Kidney (tissue), 14 donors: Measurements from ENCODE around the gene SLC25A34. TPM values are rescaled to one million over a fixed set of nuclear protein-coding genes. Genes with fewer than 3 reads are reported as not detected.

Experiments used
- DNase-seq, 5 donors: peaks; one replicate each; pipeline ENCODE4 v3.0.0-alpha.2; 2013 to 2020
- FAIRE-seq: peaks from 2 replicates; lab custom pipeline; 2012; peaks lifted over from hg19 to GRCh38; lab: Jason Lieb, UNC
- H3K27ac ChIP-seq, 2 donors: one replicate each; pipeline ENCODE4 v1.7.0; 2013; ENCODE audit warnings: low read depth in 2 of 2, low read length in 2 of 2, inconsistent platforms in 1 of 2
- H3K27me3 ChIP-seq: one replicate; pipeline ENCODE4 v1.7.1; 2013; ENCODE audit warnings: low read length, inconsistent platforms; ENCODE audit not compliant: control insufficient read depth, insufficient read depth
- H3K36me3 ChIP-seq, 3 donors: one replicate each; pipeline versions ENCODE4 v1.7.0 to v1.7.1; 2013; ENCODE audit warnings: low read length in 3 of 3, control low read depth in 1 of 3, inconsistent platforms in 1 of 3; ENCODE audit not compliant: insufficient read depth in 3 of 3, control insufficient read depth in 2 of 3
- H3K4me1 ChIP-seq, 3 donors: one replicate each; pipeline versions ENCODE4 v1.7.0 to v1.7.1; 2013; ENCODE audit warnings: low read length in 3 of 3, inconsistent platforms in 1 of 3, low read depth in 1 of 3; ENCODE audit not compliant: control insufficient read depth in 2 of 3, insufficient read depth in 2 of 3
- H3K4me3 ChIP-seq, 3 donors: one replicate each; pipeline versions ENCODE4 v1.7.0 to v1.8.1; 2013; ENCODE audit warnings: low read length in 3 of 3, control low read depth in 1 of 3, inconsistent platforms in 1 of 3
- H3K9ac ChIP-seq, 3 donors: one replicate each; pipeline versions ENCODE4 v1.7.0 to v1.7.1; 2013; ENCODE audit warnings: low read length in 3 of 3, control low read depth in 1 of 3, inconsistent platforms in 1 of 3
- H3K9me3 ChIP-seq, 3 donors: one replicate each; pipeline versions ENCODE4 v1.7.0 to v1.7.1; 2013; ENCODE audit warnings: low read length in 3 of 3, control low read depth in 1 of 3, inconsistent platforms in 1 of 3; ENCODE audit not compliant: control insufficient read depth in 2 of 3, insufficient read depth in 1 of 3
- CTCF ChIP-seq: IDR thresholded peaks from 3 replicates; pipeline ENCODE4 v1.5.1; 2012; ENCODE audit warnings: mild to moderate bottlenecking, moderate library complexity, borderline replicate concordance; ENCODE audit not compliant: insufficient read depth; ENCODE audit errors: extremely low read depth
- intact Hi-C: fragments of 100-400 bp; cut with DNase I; formaldehyde crosslinking; loops from one replicate; pipeline ENCODE4 v1.11.1; 2022
- polyA plus RNA-seq: library from polyadenylated mRNA; stranded (reverse); fragments of 350-450 nt; fragmentation: Illumina TruSeq; extraction: RNeasy Lipid Tissue Mini Kit (QIAGEN cat#74804); gene quantifications from one replicate; pipeline ENCODE4 v1.2.3, GENCODE V29; 2014; ENCODE audit warnings: low read depth, low replicate concordance; ENCODE audit not compliant: insufficient read depth
- total RNA-seq: library from RNA; stranded (reverse); fragmentation: NEBNext Ultra II Directional; extraction: Animal tissue kit (Norgen Biotek cat#: 25700); gene quantifications from one replicate; pipeline ENCODE4 v1.2.1, GENCODE V29; 2021
- donor health status: control.
- donor health status: control.
- donor health status: control.
- donor health status: control.
- donor health status: control.
- donor health status: DM: yes; HTN: yes; CAD: no.
- donor health status: Normal renal cell carcinoma (clear cell type).

SLC25A34 gene
- total and polyA plus RNA-seq, 2 donors from 2014 or later = 1.5 to 12.2 TPM

- no peak for TF ChIP-seq CTCF
- H3K27ac ChIP-seq = no peak within 1 kb of the TSS
- no peaks in the 10 kb centered on the region for H3K36me3 ChIP-seq
- DNase-seq (peak in 1 of 5 donors; percentile 79), FAIRE-seq (no peak)
- peak within 1 kb of the TSS in 1 of 3 donors; percentile 51 for H3K4me3 ChIP-seq
- peaks cover 0 to 9% (median 3%) of the 10 kb centered on the region in 3 donors for H3K4me1 ChIP-seq
- intact Hi-C loops = no loop called here
- H3K9me3 ChIP-seq = no peaks in the 10 kb centered on the region
- peak within 1 kb of the TSS in 1 of 3 donors; percentile 51 for H3K9ac ChIP-seq
- H3K27me3 ChIP-seq = no peaks in the 10 kb centered on the region
These were observed 6.3 kb downstream of the SLC25A34 start, which contains the start of gene TMEM82 for GRCh38 chr1:15742339-15742801. TMEM82 (plus strand) TSS chr1:15742499; CDS start chr1:15742560, 61 bp downstream.

GRCh38 chr1:15744122-15744679 is 8.1 kb downstream of the SLC25A34 start:
- TF ChIP-seq CTCF = no peak
- Histone ChIP-seq H3K9ac (no peak overlapping the region), H3K4me3 (no peak overlapping the region), H3K27ac (no peak overlapping the region), H3K4me1 (peaks cover 0 to 9% (median 3%) of the 10 kb centered on the region in 3 donors), H3K9me3 (no peaks in the 10 kb centered on the region), H3K36me3 (no peaks in the 10 kb centered on the region), H3K27me3 (no peaks in the 10 kb centered on the region)
- DNase-seq (peak in 1 of 5 donors; percentile 67), FAIRE-seq (no peak)
- intact Hi-C loops = no loop called here

DNA sequence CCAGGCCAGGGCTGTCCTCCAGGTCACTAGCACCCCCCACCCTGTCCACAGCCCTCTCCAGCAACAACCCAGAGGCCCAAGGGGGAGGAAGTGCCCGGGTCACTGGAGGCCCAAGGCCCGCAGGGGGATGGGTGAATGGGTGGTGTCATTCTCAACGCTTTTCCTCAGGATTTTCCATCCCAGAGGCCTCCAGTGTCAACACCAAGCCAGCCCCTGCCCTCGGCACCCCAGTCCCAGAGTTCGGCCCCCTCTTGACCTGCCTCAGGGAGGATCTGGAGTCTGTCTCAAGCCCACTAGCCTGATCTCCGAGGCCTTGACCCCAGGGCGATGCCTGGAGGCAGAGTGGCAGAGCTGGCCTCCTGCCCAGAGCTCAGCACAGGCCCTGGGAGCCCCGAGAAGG is 11.3 kb downstream of the SLC25A34 start:
- FAIRE-seq = no peak
- Histone ChIP-seq H3K36me3 (no peaks in the 10 kb centered on the region), H3K9ac (no peak overlapping the region), H3K27me3 (no peaks in the 10 kb centered on the region), H3K27ac (no peak overlapping the region), H3K4me1 (peaks cover 0 to 15% (median 0%) of the 10 kb centered on the region in 3 donors), H3K4me3 (no peak overlapping the region), H3K9me3 (no peaks in the 10 kb centered on the region)
- intact Hi-C loops = no loop called here
- peak in 1 of 5 donors; percentile 71 for DNase-seq
- no peak for TF ChIP-seq CTCF
